GM12865 (cell line): Measurements from ENCODE around the gene SMR3A.

ENCODE experiments used
- DNase-seq: peaks from one replicate; pipeline ENCODE4 v3.0.0; 2010; ENCODE audit warnings: low read depth
- H3K4me3 ChIP-seq: 2 replicates; pipeline ENCODE4 v1.5.1; 2011; ENCODE audit warnings: mild to moderate bottlenecking, low read depth, low read length, control low read depth
- CTCF ChIP-seq: IDR thresholded peaks from 2 replicates; pipeline ENCODE4 v1.5.1; 2011; ENCODE audit warnings: low read length, control low read depth, low read depth, inconsistent platforms; ENCODE audit not compliant: insufficient read depth; ENCODE audit errors: missing control alignments

Gene SMR3A

GRCh38 chr4:70380578-70380977 is 20.0 kb downstream of the SMR3A start:
- no peak overlapping the region for H3K4me3 ChIP-seq
- no peak for DNase-seq
- TF ChIP-seq CTCF: no peak

- DNase-seq: no peak
- no peak within 1 kb of the TSS for H3K4me3 ChIP-seq
- no peak for TF ChIP-seq CTCF
Measured at GRCh38 chr4:70382691-70383181, 22.2 kb downstream of the SMR3A start, which contains the start of gene SMR3B. Gene SMR3B (plus strand): TSS chr4:70383131. CDS start chr4:70384511, 1,380 bp downstream.

GRCh38 chr4:70392057-70392776 is 31.7 kb downstream of the SMR3A start:
- TF ChIP-seq CTCF: no peak
- peak overlapping the region; percentile 27 for H3K4me3 ChIP-seq
- DNase-seq: peak; percentile 41

- H3K4me3 ChIP-seq: no peak within 1 kb of the TSS
- no peak for TF ChIP-seq CTCF
- no peak for DNase-seq
Measured at GRCh38 chr4:70397580-70397979, 37.0 kb downstream of the SMR3A start, which contains the start of gene OPRPN. Gene OPRPN (plus strand): TSS chr4:70397940. CDS start chr4:70399286, 1,346 bp downstream.

GRCh38 chr4:70399319-70399718 is 38.8 kb downstream of the SMR3A start:
- no peak for DNase-seq
- H3K4me3 ChIP-seq: no peak overlapping the region
- no peak for TF ChIP-seq CTCF

- H3K4me3 ChIP-seq: no peak overlapping the region
- TF ChIP-seq CTCF: no peak
- no peak for DNase-seq
Measured at GRCh38 chr4:70402762-70403161, 42.2 kb downstream of the SMR3A start.
